NCI-H187 (cell line): ENCODE measurements around the gene RNF5.
"Not testable (repeated sequence)": the region's sequence is repeated elsewhere in the genome, so short reads cannot be mapped to it uniquely, and the experiment has no call there.

Source experiments
- DNase-seq, 2 experiments: peaks; one replicate each; lab custom pipeline; 2025; lab: John Stamatoyannopoulos, UW

The RNF5 gene

GRCh38 chr6:32189069-32189741, 11.0 kb downstream of the RNF5 start:
- no peak for DNase-seq

GRCh38 chr6:32189742-32190053, 11.5 kb downstream of the RNF5 start:
- no peak for DNase-seq

- DNase-seq = peak; percentile 20 to 36
These were observed 12.0 kb downstream of the RNF5 start, which contains the start of gene PBX2 for GRCh38 chr6:32190054-32190851. TSS of gene PBX2 (minus strand) at chr6:32190202. CDS start at chr6:32189915, 287 bp downstream.

GRCh38 chr6:32190911-32191677, 12.9 kb downstream of the RNF5 start:
- DNase-seq = no peak

- no peak for DNase-seq
These were observed 13.7 kb downstream of the RNF5 start for GRCh38 chr6:32191696-32192607.

GRCh38 chr6:32192608-32193039, 14.4 kb downstream of the RNF5 start, which contains the start of gene GPSM3:
TSS of gene GPSM3 (minus strand) at chr6:32192643. CDS start at chr6:32192513, 130 bp downstream.
- DNase-seq = no peak

- DNase-seq = not testable (repeated sequence)
These were observed 14.9 kb downstream of the RNF5 start for GRCh38 chr6:32193096-32193495.

GRCh38 chr6:32194388-32194787, 16.2 kb downstream of the RNF5 start:
- DNase-seq = no peak

- DNase-seq = no peak
These were observed 16.8 kb downstream of the RNF5 start for GRCh38 chr6:32194825-32195651.

- peak; percentile 97 to 99 for DNase-seq
These were observed 17.4 kb downstream of the RNF5 start for GRCh38 chr6:32195652-32195901.

- DNase-seq = peak in 1 of 2 experiments; percentile 8
These were observed 17.9 kb downstream of the RNF5 start for GRCh38 chr6:32195902-32196681.

- DNase-seq = no peak
These were observed 18.7 kb downstream of the RNF5 start for GRCh38 chr6:32196682-32197616.

GRCh38 chr6:32198345-32198696, 20.1 kb downstream of the RNF5 start:
- DNase-seq = no peak

GRCh38 chr6:32198866-32199265, 20.7 kb downstream of the RNF5 start:
- DNase-seq = no peak

GRCh38 chr6:32200711-32201475, 22.7 kb downstream of the RNF5 start:
- no peak for DNase-seq

- DNase-seq = no peak
These were observed 24.0 kb downstream of the RNF5 start for GRCh38 chr6:32202186-32202585.

- no peak for DNase-seq
These were observed 25.4 kb downstream of the RNF5 start for GRCh38 chr6:32203426-32204267.
